C4-2B (cell line): ENCODE data around the gene MYH13.

Experiments
- CTCF ChIP-seq: fragments of 450-650 bp; conservative IDR thresholded peaks from 2 replicates; pipeline ENCODE4 v1.5.1; 2017; ENCODE audit warnings: mild to moderate bottlenecking
- ZFX ChIP-seq: fragments of 450-650 bp; IDR thresholded peaks from 2 replicates; pipeline ENCODE4 v1.6.1; 2017

DNA sequence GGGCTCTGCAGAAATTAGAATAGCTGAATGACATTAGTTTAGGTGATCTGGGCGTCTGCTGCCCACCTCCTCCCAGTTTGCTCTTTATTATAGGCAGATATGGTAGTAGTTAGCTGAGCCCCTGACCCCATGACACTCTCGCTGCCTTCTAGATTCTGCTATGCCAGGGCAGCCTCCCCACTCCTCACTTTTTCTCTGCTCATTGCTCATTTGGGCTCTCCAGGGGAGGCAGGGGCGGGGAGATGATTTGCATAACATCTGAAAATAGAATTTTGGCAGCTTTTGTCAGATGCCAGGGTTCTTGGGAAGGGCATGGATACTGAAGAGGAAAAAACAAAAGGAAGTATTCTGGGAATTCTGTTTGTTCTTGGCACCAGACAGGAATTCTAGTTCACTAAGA is 96.4 kb downstream of the MYH13 start:
- TF ChIP-seq CTCF (no peak), ZFX (no peak)
